ENCODE data around the gene KIF3A. TPM values are rescaled to one million over a fixed set of nuclear protein-coding genes. Genes with fewer than 3 reads are reported as not detected.

KIF3A gene
- total and polyA plus RNA-seq, 11 donors, result 5.8 to 19.3 (median 10.1) TPM

DNA sequence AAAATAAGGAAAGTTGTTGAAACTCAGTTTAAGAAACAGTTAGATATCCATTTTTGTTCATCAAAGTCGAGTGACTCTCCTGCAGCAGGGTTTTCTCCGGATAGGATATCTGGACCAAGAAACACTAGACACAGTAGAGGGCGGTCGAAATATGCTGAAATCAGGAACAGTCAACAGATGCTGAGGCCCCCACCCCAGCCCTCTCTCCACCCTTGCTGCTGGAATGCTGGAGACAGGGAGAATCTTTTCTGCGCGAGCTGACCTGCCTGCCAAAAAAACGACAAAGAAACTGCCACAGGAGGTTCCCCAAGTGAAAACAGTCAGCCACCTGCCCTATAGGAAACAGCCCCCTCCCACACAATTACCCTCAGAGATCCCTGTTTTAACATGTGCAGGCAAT, 83.6 kb downstream of the KIF3A start:
- peaks cover 0 to 9% (median 1%) of the 10 kb centered on the region in 12 donors for H3K9me3 ChIP-seq
- no peak overlapping the region for H3K27ac ChIP-seq
- H3K27me3 ChIP-seq, result peaks cover 12 to 35% (median 21%) of the 10 kb centered on the region in 9 donors
- ATAC-seq (no peak), DNase-seq (no peak)
- TF ChIP-seq, protein P1, sequence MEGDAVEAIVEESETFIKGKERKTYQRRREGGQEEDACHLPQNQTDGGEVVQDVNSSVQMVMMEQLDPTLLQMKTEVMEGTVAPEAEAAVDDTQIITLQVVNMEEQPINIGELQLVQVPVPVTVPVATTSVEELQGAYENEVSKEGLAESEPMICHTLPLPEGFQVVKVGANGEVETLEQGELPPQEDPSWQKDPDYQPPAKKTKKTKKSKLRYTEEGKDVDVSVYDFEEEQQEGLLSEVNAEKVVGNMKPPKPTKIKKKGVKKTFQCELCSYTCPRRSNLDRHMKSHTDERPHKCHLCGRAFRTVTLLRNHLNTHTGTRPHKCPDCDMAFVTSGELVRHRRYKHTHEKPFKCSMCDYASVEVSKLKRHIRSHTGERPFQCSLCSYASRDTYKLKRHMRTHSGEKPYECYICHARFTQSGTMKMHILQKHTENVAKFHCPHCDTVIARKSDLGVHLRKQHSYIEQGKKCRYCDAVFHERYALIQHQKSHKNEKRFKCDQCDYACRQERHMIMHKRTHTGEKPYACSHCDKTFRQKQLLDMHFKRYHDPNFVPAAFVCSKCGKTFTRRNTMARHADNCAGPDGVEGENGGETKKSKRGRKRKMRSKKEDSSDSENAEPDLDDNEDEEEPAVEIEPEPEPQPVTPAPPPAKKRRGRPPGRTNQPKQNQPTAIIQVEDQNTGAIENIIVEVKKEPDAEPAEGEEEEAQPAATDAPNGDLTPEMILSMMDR (IDR thresholded peaks at IDR 0.05), result no peak
- no peak for TF ChIP-seq POLR2A (IDR thresholded peaks at IDR 0.05)
- no peaks in the 10 kb centered on the region for H3K36me3 ChIP-seq
- H3K4me3 ChIP-seq, result no peak overlapping the region
- peaks cover 0 to 13% (median 7%) of the 10 kb centered on the region in 12 donors for H3K4me1 ChIP-seq
- intact Hi-C loops (cut with DNase I), result no loop called here
- WGBS, 4 donors, result 27 to 46% (median 39%) methylated on average over 7 of the region's 7 CpGs

DNA sequence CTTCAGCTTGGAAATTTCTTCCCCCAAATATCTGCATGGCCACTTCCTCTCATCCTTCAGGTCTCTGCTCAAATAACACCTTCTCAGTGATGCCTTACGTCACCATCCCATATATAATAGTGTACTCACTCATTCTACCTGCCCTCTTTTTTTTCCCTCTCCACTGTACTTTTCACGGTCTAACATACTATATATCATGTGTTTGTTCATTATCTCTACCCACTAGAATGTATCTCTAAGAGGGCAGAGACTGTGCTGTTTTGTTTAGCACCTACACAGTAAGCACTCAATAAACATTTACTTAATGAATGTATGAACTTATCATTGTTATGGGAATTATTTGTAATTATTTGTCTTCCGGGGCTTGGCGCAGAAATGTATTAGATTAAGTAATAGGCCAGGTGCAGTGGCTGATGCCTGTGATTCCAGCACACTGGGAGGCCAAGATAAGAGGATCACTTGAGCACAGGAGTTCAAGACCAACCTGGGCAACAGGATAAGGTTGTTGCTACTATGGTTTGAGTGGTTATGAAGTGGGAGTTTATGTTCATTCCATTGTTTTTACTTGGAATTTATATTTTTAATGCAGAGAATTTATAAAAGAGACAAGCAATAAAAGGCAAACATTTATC, 85.4 kb downstream of the KIF3A start:
- intact Hi-C loops (cut with DNase I), result no loop called here
- DNase-seq (no peak), ATAC-seq (no peak)
- WGBS, 4 donors, result 90 to 93% (median 91%) methylated on average over 4 of the region's 4 CpGs
- TF ChIP-seq, protein P1 (IDR thresholded peaks at IDR 0.05), result no peak
- TF ChIP-seq POLR2A (IDR thresholded peaks at IDR 0.05), result no peak
- Histone ChIP-seq H3K4me3 (no peak overlapping the region), H3K9me3 (peaks cover 0 to 24% (median 9%) of the 10 kb centered on the region in 12 donors), H3K27ac (no peak overlapping the region), H3K4me1 (peaks cover 0 to 13% (median 7%) of the 10 kb centered on the region in 12 donors), H3K27me3 (peaks cover 8 to 30% (median 20%) of the 10 kb centered on the region in 9 donors), H3K36me3 (no peaks in the 10 kb centered on the region)

DNA sequence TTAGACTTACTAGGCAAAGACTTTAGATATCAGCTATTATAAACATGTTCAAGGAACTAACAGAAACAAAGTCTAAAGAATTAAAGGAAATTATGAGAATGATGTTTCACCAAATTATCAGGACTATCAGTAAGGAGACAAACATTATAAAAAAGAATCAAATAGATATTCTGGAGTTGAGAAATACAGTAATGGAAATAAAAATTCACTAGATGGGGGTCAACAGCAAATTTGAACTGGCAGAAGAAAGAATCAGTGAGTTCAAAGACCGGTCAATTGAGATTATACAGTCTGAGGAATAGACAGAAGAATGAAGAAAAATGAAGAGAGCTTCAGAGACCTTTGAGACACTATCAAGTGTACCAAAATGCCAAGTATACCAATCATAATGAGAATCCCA, 89.0 kb downstream of the KIF3A start:
- Histone ChIP-seq H3K36me3 (peaks cover 0 to 17% (median under 1%) of the 10 kb centered on the region in 9 donors), H3K9me3 (peaks cover 0 to 24% (median 9%) of the 10 kb centered on the region in 12 donors), H3K4me3 (no peak overlapping the region), H3K27ac (no peak overlapping the region), H3K27me3 (peaks cover 0 to 2% (median 0%) of the 10 kb centered on the region in 9 donors), H3K4me1 (no peaks in the 10 kb centered on the region)
- no peak for TF ChIP-seq POLR2A (IDR thresholded peaks at IDR 0.05)
- TF ChIP-seq, protein P1 (IDR thresholded peaks at IDR 0.05), result no peak
- no peak for ATAC-seq
- WGBS, 4 donors, result 92 to 95% (median 94%) methylated on average over 1 of the region's 1 CpG
- no peak for DNase-seq
- intact Hi-C loops (cut with DNase I), result no loop called here

DNA sequence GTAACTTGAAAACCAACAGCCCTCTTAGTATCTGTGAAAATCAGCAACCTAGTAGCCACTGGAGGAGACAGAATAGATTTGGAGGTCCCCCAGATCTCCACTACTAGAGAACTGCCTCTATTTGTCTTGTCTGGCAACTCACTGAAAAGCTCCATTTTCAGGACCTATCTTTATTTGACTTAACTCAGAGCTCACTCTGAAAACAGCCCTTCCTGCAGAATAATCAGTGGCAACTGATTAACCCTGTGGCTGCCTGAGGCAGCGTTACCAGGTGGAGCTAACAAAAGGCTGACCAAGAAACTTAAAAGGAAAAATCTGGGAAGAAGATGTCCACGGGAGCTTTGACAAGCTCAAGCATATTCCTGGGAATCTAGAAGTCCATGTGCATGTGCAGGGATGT, 89.9 kb downstream of the KIF3A start:
- Histone ChIP-seq H3K4me3 (no peak overlapping the region), H3K36me3 (peaks cover 0 to 26% (median 9%) of the 10 kb centered on the region in 9 donors), H3K27ac (no peak overlapping the region), H3K9me3 (peaks cover 0 to 24% (median 9%) of the 10 kb centered on the region in 12 donors), H3K4me1 (no peaks in the 10 kb centered on the region), H3K27me3 (no peaks in the 10 kb centered on the region)
- 95 to 97% (median 96%) methylated on average over 2 of the region's 2 CpGs for WGBS, 4 donors
- intact Hi-C loops (cut with DNase I), result no loop called here
- ATAC-seq (no peak), DNase-seq (no peak)
- no peak for TF ChIP-seq POLR2A (IDR thresholded peaks at IDR 0.05)
- TF ChIP-seq, protein P1 (IDR thresholded peaks at IDR 0.05), result no peak

All from heart left ventricle (tissue), 16 donors.